Kasumi-1 (cell line): ENCODE measurements around the gene ANKRD39.
"Not testable (repeated sequence)": the region's sequence is repeated elsewhere in the genome, so short reads cannot be mapped to it uniquely, and the experiment has no call there.

ENCODE experiments used
- DNase-seq, 2 experiments: peaks; one replicate each; lab custom pipeline; 2025; lab: John Stamatoyannopoulos, UW

The ANKRD39 gene

GRCh38 chr2:96857667-96858372 lies at the start of gene ANKRD39:
TSS of gene ANKRD39 (minus strand) at chr2:96858016. CDS start at chr2:96857987, 29 bp downstream.
- DNase-seq = peak; percentile 94 to 97

- no peak for DNase-seq
Measured at GRCh38 chr2:96906729-96907114, 48.9 kb upstream of the ANKRD39 start.

- peak; percentile 36 to 42 for DNase-seq
Measured at GRCh38 chr2:96903815-96904214, 46.0 kb upstream of the ANKRD39 start.

- DNase-seq = no peak
Measured at GRCh38 chr2:96903318-96903717, 45.5 kb upstream of the ANKRD39 start.

- DNase-seq = no peak
Measured at GRCh38 chr2:96900237-96900636, 42.4 kb upstream of the ANKRD39 start.

GRCh38 chr2:96899413-96899741 lies 41.6 kb upstream of the ANKRD39 start:
- no peak for DNase-seq

- no peak for DNase-seq
Measured at GRCh38 chr2:96898641-96899412, 41.0 kb upstream of the ANKRD39 start.

- no peak for DNase-seq
Measured at GRCh38 chr2:96898135-96898505, 40.3 kb upstream of the ANKRD39 start.

- DNase-seq = no peak
Measured at GRCh38 chr2:96897491-96898134, 39.8 kb upstream of the ANKRD39 start.

- DNase-seq = no peak
Measured at GRCh38 chr2:96895746-96896651, 38.2 kb upstream of the ANKRD39 start.

- no peak for DNase-seq
Measured at GRCh38 chr2:96895032-96895745, 37.4 kb upstream of the ANKRD39 start.

- no peak for DNase-seq
Measured at GRCh38 chr2:96894151-96894531, 36.3 kb upstream of the ANKRD39 start.

GRCh38 chr2:96893289-96894150 lies 35.7 kb upstream of the ANKRD39 start:
- no peak for DNase-seq

GRCh38 chr2:96891591-96892333 lies 33.9 kb upstream of the ANKRD39 start:
- no peak for DNase-seq

GRCh38 chr2:96890726-96891385 lies 33.0 kb upstream of the ANKRD39 start:
- no peak for DNase-seq

GRCh38 chr2:96890252-96890651 lies 32.4 kb upstream of the ANKRD39 start:
- no peak for DNase-seq

- not testable (repeated sequence) for DNase-seq
Measured at GRCh38 chr2:96889502-96889901, 31.7 kb upstream of the ANKRD39 start.

- DNase-seq = no peak
Measured at GRCh38 chr2:96888072-96889011, 30.5 kb upstream of the ANKRD39 start.
